HG03196 (cell line): ENCODE results near the gene OSBPL6.
"Not testable (repeated sequence)": the region's sequence is repeated elsewhere in the genome, so short reads cannot be mapped to it uniquely, and the experiment has no call there.

ENCODE experiments used
- ATAC-seq: cut with Tn5 transposase; IDR thresholded peaks from one replicate; pipeline ENCODE4 v1.9.1; 2021; ENCODE audit not compliant: unreplicated experiment

The OSBPL6 gene

DNA sequence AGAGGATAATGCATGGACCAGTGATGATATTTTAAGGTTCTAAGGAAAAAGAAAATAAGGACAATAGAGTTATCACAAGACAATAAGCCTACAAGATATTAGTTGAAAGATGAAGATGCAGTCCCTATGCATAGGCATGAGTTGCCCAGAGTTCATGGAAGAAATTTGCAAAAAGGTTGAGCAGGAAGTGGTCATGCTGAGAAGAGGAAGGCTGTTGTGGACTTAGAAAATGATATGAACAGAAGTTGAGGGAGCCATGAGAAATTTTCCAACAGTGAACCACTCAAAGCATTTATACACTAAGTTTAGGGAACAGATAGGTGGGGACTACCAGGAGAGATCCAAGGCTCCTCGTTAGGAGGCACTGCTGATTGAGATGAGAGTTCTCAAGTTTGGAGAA is 3.5 kb downstream of the OSBPL6 start:
- no peak for ATAC-seq

DNA sequence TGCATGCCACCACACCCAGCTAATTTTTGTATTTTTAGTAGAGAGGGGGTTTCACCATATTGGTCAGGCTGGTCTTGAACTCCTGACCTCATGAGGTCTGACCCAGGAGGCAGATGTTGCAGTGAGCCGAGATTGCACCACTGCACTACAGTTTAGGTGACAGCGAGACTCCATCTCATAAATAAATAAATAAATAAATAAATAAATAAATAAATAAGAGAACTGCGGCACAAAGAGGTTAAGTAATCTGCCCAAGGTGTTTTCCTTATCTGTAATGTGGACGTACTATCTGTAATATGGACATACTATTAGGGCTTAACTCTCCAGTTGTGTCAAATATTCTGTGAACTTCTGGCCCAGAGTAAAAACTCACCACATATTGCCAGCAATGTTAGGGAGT is 4.1 kb downstream of the OSBPL6 start:
- not testable (repeated sequence) for ATAC-seq

DNA sequence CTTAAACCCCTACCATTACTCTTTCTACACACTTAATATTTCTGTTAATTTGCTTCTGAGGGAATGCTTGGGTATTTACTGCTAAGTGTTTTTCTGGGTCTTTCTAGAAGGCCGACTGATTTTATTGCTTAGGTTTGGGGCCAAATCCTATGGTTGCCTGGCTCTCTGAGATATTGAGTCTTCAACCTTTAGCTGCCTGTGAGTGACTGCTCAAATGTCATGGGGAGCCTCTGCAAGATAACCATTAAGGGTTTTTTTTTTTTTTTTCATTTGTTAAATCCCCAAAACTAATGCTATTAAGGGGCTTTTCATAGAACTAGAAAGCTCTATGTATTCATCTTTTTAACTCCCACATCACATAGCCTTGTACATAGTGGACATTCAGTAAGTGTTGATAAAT is 5.0 kb downstream of the OSBPL6 start:
- no peak for ATAC-seq

DNA sequence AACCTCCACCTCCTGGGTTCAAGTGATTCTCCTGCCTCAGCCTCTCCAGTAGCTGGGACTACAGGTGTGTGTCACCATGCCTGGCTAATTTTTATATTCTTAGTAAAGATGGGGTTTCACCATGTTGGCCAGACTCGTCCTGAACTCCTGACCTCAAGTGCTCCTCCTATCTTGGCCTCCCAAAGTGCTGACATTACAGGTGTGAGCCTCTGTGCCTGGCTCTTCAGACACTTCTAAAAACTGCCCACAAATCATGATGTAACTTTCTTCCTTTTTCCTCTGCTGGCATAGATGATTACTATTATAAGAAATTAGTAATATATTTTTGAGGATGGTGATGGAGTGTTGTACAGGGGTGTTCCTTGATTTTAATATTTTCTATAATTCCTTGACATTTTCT is 6.0 kb downstream of the OSBPL6 start:
- ATAC-seq = no peak

DNA sequence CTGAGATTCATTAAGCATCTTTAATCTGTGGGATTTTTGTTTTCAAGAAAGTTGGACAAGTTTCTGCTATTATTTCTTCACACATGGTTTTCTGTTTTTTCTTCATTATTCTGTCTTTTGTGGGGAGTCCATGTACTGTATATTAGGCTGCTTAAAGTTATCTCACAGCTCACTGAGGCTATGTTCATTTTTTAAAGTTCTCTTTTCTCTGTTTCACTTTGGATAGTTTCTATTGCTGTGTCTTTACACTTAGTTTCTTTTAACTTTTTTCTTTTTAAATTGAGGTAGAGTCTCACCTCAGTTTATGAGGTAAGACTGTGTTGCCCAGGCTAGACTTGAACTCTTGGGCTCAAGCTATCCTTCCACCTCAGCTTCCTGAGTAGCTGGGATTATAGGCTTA is 8.6 kb downstream of the OSBPL6 start:
- no peak for ATAC-seq

DNA sequence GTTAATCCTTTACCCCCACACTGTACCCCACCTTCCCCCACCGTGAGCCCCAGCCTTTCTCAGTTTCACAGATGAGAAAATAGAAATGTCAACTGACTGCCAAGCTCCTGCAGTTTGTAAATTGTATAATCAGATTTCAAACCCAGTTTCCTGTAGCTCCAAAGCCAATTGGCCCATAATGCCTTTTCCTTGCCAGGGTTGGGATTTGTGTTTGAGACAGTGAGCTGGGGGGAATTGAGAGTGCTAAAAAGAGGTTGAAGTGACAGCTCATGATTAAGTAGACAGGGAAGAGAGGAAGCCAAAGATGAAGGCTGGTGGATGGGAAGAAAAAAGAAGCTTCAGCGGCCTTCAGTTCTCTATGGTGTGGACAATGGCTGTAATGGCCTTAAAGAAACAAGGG is 10.7 kb downstream of the OSBPL6 start:
- no peak for ATAC-seq

DNA sequence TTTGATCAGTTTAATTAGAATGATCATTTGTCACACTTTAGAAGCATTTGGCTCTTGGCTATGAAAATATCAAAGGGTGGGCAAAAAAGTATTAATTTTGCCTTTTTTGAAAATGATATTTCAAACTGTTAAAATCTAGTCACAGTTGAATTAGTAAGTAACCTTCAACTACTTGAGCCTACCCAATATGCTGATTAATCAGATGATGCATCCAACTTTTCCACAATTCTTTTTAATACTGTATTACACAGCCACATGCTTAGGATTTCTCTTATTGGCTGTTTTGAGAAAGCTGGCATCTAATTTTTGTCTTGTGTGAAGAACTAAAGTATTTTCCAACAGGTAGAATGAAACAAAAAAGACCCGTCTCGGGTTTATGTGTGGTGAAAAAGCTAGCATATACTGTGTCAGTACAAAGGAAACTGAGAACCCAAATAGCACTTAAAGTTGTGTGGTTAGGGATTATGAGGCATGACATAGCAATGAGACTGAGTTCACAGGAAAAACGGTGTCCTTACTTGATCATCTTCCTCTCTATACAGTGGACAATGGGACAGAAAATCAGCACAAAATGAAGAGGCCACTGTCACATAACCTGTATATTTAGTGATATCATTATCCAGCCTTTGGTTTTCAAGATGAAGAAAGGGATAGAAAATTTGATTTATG is 11.7 kb downstream of the OSBPL6 start:
- ATAC-seq = no peak

DNA sequence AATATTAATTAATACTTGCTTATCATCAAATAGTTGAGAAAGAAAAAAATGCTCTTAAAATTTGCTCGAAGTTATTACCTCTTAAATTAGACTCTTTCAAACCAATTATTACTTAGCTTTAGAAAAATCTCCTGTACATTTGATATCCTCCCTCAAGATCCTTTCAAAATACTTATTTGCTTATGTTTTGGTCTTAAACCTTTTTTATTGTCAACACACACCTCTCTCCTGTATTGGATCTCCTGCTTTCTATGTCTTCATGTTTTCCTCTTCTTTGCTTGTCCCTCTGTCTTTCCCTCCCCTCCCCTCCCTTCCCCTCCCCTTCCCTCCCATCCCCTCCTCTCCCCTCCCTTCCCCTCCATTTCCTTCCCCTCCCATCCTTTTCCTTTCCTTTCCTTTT is 14.0 kb downstream of the OSBPL6 start:
- no peak for ATAC-seq

DNA sequence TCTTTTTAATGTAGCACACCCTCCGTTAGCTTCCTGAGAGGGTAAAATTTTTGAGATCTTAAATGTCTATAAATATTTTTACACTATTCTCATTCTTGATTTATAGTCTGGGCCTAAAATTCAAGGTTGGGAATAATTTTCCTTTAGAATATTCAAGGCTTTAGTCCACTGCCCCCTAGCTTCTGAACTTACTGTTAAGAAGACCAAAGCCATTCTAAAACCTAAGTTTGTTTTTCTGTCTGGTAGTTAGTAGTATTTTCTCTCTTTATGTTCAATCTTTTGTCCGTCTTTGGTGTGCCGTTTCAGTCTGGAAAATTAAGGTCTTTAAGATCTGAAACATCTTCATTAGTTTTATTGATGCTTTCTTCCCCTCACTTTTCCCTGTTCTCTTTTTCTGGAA is 14.5 kb downstream of the OSBPL6 start:
- ATAC-seq = no peak

DNA sequence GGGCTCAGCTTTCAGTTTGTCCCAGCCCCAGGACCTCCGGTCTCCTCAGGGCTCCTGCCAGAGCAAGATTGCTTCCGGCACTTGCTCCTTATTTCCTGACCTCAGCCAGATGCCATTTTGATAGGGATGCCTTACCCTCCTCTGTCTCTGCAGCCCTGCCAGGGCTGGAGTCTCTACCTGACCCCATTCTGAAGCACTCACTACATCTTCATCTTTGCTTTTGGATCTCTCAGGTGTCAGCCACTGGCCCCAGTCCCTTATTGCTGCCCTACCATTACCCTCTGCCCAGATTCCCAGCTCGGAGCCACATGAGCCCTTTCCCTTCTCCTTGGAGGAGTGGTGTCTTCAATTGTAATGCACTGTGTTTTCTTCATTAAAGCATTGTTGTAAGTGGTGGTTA is 17.1 kb downstream of the OSBPL6 start:
- ATAC-seq = no peak

DNA sequence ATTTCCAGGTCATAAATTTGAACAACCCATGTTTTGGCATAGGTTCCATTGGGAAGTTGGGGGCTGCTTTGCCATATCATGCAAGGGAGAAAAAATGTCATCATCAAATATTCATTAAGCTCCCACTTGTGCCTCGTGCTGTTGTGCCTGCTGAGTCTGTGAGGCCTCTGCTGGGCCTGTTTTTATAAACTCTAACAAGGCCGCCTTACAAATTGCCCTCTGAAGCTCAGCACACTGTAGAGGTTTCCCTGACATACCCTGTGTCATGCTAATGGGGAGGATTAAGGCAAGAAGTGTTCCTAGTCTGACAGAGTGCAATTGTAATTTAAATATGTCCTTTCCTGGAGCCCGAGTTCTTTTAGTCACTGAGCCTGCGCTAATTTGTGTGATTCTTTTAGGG is 17.6 kb downstream of the OSBPL6 start:
- no peak for ATAC-seq

DNA sequence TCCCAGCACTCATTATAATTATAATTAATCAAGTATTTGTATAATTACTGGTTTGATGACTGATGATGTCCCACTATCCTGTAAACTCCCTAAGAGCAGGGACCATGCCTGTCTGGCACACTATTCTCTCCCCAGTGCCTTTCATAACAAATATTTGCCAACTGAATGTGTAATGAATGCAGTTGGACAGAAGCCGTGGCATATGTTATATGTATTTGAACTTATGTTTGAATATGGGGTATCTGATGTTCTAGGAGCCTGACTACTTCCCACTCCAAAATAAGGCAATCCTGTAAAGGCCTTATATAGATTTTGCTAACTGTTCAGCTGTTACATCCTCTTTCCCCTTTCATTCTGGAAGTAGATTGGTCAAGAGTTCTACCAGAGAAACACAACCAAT is 19.7 kb downstream of the OSBPL6 start:
- ATAC-seq = no peak

DNA sequence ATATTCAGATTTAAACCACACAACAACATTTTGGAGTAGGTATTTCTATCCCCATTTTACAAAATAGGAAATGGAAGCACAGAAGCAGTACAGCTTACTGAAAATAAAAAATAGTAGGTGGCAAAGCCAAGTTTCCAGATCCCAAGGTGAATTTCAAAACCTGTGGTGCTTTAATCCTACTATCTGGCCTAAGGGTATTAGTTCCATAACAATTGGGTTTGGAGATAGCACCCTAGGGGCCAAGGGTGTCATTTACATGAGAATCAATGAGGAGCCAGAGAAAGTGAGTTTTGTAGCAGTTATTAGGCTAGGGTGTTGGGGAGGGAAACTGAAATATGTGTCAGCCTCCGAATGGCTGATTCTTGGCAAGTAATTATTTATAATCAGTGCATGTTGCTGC is 24.9 kb downstream of the OSBPL6 start:
- ATAC-seq = no peak

DNA sequence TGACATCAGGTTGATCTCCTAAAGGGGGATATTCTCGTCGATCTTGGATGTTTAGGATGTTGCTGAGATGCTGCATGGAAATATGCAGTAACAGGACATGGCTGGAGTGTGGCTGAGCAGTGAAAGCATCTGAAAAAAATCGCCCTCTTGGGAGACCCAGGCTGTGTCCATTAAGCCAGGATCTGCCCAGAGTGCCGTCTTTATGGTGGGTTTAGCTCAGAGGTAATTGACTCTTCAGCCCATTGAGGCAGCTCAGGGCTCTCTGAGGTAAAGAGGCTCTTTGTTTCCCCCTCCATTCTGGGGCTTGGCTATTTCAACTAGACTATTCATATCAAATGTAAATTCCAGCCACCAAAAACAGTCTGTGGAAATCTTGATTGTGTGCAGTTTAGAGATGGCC is 26.5 kb downstream of the OSBPL6 start:
- no peak for ATAC-seq

DNA sequence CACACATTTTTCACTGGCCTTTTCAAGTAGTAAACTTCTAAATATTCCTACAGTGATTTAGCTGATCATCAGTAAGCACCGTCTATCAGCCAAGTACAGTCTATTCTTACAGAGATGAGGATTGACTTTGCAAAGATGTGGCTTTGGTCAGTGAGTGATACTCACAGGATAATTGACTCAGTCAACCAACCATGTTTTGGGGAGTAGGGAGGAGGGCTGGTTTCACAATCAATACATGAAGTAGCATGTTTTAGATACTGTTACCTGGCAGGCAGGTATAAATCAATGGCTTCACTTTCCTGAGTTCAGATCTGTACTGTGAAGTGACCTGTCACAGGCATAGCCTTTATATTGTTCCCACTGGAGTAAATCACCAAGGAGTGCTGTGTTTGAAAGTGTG is 27.2 kb downstream of the OSBPL6 start:
- ATAC-seq = no peak

DNA sequence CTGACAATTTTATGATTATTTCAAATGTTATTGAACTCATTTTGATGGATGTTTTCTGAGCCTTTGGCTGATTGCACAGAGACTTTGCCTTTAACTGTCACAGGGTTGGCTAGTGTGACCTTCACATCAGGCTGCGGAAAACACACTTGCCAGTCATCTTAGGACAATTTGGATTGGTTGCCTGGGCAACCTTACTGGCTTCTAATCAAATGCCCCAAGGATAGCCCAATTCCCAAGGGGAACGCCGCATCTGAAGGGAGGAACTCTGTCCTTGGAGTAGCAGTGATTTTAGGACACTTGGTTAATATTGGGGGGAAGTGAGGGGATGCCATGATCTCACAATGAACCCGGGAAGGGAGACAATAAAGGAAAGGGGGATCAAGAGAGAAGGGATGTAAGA is 29.5 kb downstream of the OSBPL6 start:
- no peak for ATAC-seq

DNA sequence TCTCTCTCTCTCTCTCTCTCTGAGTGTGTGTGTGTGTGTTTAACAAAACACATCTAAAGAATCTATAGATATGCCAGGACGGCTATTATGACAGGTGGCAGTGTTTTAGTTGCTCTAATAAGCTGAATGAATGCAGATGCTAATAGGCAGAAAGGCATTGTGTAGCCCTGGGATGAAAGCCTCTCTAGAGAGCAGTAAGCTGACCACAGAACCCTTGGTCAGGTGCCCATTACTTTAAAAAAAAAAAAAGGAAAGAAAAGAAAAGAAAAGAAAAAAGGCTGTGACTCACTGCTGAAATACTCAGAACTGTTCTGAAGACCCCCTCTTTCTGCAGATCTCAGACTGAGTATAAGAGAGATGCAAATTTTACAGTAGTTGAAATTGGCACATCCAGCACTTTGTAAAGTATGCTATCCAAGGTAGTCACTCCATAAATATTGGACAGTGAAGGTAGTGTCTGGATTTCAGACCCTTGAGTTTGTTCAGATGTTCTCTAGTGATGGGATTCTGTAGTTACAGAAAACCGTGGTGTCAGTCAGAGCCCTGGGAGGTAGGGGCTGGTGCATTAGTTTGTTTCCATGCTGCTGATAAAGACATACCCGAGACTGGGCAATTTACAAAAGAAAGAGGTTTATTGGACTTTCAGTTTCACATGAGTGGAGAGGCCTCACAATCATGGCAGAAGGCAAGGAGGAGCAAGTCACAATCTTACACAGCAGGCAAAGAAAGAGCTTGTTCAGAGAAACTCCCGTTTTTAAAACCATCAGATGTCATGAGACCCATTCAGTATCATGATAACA is 30.9 kb downstream of the OSBPL6 start:
- ATAC-seq = no peak

DNA sequence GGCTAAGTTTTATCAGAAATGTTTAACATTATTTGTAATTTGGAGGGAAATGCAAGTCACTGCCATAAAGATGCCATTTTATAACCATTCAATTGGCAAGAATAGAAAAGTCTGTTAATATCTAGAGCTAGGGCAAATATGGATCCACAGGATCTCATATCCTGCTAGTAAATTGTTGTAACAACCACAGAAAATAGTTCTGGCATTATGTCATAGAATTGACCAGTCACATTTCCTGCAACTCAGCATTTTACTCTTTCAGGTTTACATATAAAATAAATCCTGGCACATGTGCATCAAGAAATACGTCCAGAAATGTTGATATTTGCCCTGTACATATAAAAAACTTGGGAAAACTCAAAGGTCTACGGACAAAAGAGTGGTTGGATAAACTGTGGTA is 32.9 kb downstream of the OSBPL6 start:
- no peak for ATAC-seq

DNA sequence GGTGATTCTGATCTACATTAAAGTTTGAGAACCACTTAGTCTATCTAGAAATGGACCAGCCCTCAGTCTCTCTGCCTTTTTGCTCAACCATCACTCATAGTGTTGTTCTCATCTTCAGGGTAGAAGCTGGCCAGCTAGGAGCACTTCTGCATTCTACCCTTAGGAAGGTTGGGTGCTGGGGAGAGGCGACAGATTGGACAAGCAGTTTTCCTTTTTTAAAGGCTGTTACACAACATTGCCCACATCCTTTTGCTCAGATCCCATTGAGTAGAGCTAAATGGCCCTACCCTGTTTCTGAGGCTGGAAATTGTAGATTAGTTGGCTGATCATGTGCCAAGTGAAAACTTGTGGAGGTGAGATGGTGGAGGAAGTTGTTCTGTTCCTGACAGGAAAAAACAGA is 35.6 kb downstream of the OSBPL6 start:
- no peak for ATAC-seq

DNA sequence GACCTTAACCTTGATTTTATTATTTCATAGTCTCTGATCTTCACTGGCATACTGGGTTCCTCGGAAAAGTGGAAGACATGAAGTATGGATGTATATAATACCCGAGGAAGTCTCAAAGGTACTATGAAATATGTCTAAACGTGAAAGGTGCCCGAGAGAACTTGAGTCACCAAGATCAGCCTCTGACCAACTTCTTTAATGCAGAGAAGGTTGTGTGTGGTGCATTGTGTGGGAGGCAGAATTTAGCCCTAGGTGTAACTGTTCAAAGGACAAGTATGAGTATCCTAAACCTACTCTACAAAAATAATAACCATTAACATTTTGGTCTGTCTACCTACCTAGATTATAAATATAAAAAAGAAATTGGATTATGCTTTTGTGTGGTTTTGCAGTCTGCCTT is 36.1 kb downstream of the OSBPL6 start:
- ATAC-seq = no peak

DNA sequence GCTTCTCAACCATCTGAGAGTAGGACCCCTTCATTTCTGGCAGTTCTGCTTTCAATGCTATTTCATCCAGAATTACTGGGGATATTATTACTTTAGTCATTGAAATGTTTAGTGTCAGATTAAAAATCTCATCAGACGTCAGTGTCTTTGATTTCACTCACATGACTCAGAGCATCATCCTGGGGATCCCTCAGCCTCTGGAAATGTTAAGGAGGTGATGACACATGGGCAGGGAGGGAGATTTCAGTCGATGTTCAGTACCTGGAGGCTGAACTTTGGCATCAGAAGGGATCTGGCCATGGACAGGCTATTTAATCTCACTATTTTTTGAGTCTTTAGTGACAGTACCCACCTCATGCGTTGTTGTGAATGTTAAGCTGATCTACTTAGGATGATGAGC is 39.1 kb downstream of the OSBPL6 start:
- ATAC-seq = no peak

DNA sequence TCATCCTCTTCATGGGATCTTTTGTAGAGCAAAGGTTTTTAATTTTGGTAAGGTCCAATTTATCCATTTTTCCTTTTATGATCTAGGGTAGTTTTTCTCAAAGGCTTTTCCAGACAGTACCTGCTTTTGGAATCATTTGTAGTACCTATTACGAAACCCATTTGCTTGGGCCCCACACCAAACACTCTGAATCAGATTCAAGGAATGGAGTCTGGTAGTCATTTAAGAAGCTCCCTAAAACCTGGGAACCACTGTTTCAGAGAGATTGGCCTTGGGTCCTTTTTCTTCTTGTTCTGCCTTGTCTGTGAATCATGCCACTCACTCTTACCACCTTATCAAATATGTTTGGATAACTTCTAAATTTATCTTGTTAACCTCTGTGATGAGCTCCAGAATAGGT is 40.3 kb downstream of the OSBPL6 start:
- no peak for ATAC-seq
